Fibroblast of skin of abdomen (primary cell): ENCODE measurements around the gene LMF1.

ENCODE experiments used
- DNase-seq: peaks from one replicate; pipeline ENCODE4 v3.0.0-alpha.2; 2013

The LMF1 gene

DNA sequence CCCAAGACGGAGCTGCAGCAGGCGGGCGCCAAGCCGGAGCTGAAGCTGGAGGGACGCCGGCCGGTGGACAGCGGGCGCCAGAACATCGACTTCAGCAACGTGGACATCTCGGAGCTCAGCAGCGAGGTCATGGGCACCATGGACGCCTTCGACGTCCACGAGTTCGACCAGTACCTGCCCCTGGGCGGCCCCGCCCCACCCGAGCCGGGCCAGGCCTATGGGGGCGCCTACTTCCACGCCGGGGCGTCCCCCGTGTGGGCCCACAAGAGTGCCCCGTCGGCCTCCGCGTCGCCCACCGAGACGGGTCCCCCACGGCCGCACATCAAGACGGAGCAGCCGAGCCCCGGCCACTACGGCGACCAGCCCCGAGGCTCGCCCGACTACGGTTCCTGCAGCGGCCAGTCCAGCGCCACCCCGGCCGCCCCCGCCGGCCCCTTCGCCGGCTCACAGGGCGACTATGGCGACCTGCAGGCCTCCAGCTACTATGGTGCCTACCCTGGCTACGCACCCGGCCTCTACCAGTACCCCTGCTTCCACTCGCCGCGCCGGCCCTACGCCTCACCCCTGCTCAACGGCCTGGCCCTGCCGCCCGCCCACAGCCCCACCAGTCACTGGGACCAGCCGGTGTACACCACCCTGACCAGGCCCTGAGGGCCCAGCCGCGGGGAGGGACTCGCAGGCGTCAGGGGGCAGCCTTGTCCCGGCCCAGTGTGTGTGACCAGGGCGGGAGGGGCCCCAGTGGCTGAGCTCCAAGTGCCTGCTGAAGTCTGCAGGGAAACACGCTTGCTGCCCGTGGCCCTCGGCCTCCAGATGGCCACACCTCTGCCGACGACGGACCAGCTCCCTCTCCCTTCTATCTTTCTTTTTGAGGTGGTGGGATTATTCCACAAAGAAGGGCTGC lies 14.2 kb upstream of the LMF1 start:
- no peak for DNase-seq

DNA sequence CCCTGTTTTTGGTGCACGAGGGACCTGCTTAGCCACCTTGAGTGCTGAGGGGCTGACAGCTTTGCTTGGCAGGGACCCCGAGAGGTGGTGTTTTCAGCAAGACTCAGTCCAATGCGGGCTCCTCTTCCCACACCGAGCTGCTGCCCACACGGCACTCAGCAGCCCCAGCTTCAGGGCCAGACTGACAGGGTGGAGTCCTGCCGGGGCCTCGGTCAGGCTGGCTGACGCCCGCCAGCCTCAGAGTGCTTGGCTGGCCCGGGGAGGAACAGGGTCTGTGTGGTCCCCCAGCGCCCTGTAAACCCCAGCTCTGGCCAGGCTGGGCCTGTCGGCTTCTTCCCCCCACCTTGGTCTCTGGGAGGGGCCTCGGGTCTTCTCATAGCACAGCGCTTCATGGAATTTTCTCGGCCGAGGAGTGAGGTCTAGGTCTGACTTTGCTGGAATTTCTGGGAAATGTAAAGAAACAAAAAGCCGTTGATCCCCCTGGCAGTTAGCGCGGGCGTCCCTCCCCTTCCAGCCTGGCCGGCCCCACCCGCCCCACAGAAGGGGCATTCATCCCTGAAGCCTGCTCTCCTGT lies 13.4 kb upstream of the LMF1 start:
- DNase-seq, result no peak

GRCh38 chr16:983044-984030 lies 12.6 kb upstream of the LMF1 start:
- no peak for DNase-seq

DNA sequence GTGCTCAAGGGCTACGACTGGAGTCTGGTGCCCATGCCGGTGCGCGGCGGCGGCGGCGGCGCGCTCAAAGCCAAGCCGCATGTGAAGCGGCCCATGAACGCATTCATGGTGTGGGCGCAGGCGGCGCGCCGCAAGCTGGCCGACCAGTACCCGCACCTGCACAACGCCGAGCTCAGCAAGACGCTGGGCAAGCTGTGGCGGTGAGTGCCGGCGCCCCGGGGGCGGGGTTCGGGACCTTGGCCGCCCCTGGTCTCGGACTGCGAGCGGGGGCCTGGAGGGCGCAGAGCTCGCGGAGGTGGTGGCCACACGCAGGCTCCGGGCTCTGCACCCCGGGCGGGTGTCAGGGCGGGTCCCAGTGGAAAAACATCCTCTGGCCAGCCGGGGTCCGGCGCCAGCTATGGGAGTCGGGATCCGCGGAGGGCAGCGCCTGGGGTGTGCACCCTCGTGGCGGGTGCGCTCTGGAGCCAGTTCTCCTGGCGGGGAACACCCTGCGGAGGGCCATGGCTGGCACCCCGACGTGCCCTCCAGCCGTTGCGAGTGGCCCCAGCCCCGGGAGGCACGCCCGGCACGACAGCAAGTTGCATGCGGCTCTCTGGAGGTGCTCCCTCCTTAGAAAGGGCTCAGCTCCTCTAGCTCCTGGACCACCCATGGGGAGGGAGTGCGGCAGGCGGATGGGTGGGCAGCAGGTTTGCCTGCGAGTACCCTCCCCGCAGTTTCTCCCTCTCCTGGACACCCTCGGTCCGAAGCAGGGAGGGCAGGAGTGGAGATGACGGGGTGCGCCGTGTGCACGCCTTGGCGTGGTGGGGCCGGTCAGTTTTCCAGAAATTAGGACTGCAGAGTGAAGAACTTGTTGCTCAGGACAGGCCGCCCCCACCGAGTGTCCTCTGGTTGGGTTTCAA lies 11.6 kb upstream of the LMF1 start:
- no peak for DNase-seq

- no peak for DNase-seq
Observed at GRCh38 chr16:981695-982144, 10.9 kb upstream of the LMF1 start, which contains the start of gene SOX8. TSS of gene SOX8 (plus strand) at chr16:981770. CDS start at chr16:981923, 153 bp downstream.

- DNase-seq, result no peak
Observed at GRCh38 chr16:980595-980854, 9.7 kb upstream of the LMF1 start.

DNA sequence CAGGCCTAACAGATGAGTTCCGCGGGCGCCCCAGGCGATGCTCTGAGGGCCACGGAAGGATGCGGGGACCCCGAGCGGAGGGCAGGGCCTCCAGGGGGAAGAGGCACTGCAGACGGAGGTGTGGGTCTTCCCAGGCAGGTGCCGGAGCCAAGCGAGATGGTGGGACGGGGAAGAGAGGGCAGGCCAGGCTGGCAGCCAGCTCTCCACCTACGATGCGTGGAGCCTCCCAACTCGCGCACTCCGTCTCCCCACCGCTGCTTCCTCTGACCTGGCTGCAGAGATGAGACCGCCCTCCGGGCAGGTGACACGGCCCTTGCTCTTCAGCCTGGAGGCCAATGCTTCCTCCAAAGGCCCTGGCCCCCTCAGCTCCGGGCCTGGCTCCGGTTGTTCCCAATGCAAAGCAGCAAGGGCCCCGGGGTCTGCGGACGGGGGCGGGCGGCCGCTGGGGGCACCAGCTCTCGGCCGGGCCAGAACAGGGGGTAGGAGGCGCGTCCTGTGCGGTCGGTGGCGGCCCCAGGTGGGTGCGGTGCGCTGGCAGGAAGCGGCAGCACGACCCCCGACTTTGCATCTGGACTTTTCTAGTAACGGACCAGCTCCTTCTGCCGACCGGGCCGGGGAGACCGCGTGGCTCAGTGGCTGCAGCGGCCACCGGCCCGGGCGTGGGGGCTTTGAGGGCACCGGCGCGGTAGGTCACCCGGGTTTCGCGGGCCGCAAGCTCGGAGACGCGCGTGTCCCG lies 9.2 kb upstream of the LMF1 start:
- no peak for DNase-seq

GRCh38 chr16:979147-979546 lies 8.4 kb upstream of the LMF1 start:
- DNase-seq, result no peak

GRCh38 chr16:978403-978802 lies 7.6 kb upstream of the LMF1 start:
- no peak for DNase-seq

DNA sequence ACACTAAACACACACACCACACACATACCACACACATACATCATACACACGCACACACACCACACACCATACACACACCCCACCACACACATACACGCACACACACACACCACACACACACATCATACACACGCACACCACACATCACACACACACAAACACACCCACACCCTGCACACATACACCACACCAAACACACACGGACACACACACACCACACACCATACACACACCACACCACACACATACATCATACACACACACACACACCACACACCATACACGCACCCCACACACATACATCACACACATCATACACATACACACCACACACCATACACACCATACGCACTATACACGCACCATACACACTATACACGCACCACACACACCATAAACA lies 7.1 kb upstream of the LMF1 start:
- no peak for DNase-seq

DNA sequence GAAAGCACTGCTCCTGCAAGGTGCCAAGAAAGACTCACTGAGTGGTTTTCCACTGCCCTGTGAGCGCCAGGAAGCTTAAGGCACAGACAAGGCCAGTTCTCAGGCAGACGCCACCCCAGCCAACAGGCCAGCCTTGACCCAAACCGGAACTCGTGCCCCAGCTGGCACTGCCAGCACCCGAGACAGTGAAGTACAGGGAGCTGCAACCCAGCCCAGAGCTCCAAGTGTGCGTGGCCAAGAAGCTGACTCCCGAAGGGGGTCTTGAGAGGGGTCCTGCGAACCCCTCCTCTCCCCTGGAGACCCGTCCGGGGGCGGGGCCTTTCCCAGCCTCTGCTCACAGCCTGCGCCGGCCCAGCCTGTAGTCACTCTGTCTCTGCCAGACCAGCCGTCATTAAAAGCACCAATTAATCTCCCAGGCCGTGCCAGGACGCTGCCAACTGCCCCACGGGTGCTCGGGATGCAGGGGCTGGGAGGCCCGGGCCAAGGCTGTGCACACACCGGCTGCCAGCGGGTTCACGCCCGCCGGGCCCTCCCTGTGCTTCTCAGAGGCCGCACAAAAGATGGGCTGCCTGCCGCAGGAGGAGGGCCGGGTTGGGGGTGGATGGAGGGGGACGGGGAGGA lies 6.4 kb upstream of the LMF1 start:
- no peak for DNase-seq

DNA sequence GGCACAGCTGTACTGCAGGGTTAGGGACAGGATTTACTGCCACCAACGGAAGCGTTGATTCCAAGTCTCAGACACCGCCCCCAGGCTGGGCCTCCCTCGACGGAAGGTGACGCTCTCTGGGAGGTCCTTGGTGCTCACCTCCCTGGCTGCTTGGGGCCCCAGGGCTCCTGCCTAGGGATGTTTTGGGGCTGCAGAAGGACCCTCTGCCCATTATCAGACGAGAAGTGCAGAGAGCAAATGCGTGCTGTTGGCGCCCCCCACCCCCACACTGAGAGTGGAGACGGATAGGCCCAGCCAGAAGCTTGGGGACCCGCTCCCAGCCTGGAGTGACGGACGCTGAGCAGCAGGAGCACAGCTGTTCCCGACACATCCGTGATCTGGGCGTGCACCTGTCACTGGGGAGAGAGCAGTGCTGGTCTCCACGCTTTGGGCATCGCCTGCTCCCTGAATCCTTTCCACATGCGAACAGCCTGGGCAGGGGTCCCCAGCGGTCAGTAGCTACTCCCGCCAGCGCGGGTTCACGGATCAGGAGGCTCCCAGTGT lies 5.7 kb upstream of the LMF1 start:
- DNase-seq, result no peak

GRCh38 chr16:975291-975690 lies 4.5 kb upstream of the LMF1 start:
- no peak for DNase-seq

DNA sequence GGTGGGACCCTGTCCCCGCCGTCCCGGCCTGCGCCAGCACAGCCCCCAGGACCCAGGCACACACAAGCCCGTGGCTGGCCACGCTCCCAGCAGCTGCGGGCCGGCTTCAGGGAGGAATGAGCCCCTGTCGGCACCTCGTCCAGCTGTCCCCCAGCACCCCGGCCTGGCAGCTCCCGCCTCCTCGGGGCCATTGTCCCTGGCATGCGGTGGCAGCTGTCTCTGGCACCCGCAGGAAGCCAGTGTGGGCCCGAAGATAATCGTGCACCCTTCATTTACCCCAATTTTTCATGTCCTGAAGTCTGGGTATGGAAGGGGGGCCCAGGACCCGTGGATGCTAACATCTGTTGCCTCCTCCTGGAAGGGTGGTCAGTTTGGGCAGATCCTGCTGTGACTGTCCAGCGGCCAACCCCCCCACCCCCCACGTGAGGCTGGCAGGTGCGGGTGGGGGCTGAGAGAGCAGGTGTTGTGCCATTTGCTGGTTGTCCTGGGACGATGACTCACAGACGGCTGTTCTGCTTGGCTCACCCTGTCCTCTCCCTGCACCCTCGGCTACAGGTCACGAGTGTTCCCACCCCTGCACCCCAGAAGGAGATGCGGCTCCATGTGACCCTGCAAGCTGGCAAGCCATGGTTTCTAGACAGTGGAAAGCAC lies 4.0 kb upstream of the LMF1 start:
- DNase-seq, result no peak

DNA sequence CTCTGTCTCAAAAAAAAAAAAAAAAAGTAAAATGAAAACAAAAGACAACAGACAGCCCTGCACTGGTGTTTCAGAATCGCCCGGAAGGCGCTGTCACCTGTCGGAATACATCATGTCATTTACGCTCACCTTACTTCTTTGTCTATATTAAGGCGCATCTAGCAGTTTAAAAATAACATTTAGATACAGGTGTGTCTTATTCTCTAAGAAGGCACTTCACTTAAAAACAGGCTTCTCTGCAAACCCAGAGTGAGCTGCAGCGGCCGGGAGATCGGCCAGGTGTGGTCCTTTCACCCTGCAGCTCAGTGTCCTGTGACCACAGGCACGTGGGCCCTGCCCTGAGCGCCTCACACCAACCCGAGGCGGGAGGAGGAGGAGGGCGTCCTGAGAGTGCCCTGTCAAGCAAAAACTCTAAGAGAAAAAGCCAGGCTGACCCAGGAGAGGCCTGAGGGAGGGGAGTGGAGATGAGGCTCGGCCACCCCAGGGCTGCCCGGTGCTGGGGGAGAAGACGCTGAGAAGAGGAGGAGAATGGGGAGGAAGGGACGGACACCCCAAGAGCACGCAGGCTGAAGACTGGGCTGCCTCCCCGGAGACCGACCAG lies 3.3 kb upstream of the LMF1 start:
- DNase-seq, result no peak

DNA sequence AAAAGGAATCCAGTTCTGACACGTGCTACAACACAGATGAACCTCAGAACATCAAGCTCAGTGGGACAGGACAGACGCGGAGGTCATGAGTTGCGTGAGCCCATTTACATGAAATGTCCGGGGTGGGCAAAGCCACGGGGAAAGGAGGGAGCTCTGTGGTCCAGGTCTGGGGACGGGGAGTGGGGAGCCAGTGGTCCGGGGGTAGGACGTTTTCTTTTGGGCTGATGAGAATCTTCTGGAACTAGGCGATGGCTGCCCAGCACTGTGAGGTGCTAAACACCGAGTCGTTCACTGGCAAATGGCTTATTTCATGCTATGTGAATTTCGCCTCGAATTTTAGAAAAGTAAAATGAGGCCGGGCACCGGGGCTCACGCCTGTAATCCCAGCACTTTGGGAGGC lies 2.6 kb upstream of the LMF1 start:
- no peak for DNase-seq

- DNase-seq, result no peak
Observed at GRCh38 chr16:972316-973002, 1.7 kb upstream of the LMF1 start.

DNA sequence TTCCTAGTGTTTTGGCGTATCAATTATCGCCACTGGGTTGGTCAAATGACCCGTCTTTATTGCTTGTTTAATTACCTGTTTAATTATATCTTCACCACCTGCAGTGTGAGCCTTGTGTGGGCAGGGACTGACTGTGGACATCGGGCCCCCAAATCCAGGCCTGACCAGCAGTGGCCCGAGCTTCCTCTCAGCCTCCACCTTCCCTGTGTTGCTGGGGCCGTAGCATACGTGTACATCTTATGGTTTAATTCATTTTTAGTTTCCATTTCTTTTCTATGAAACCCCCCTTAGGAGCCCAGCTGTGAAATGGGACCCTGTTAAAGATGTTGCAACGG lies 1.2 kb upstream of the LMF1 start:
- DNase-seq, result no peak

DNA sequence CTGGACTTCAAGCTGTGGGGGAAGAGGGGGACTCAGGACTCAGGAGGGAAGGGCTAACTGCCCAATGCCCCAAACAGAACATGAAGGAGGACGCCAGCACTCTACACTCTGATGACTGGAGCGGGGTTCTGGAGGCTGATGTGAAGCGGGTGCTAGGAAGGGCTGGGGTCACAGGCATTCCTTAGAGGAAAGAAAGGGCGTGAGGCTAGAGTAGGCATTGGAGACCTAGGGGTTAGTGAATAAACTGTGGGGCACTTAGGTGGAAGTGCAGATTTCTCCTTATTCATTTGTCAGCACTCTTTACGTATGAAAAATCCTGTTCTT lies 760 bp upstream of the LMF1 start:
- no peak for DNase-seq
